ENCODE results near the gene RBX1. TPM values are rescaled to one million over a fixed set of nuclear protein-coding genes. Genes with fewer than 3 reads are reported as not detected.

Gene RBX1
- total and polyA plus RNA-seq, 2 of the 4 experiments (the other 2 are of a cell fraction) = 72.4 to 84.5 TPM

- POLR2A ChIA-PET (ENCODE audit: unreplicated experiment) = interaction anchor here (0.7 kb wide), 1 partner anchor 13 kb away, joined by 3 read pairs; no protein-coding TSS in a partner anchor
- H3K4me3 ChIP-seq (ENCODE audit: insufficient read depth, low read depth, low read length) = no peak overlapping the region
- DNase-seq = no peak
- H3K27me3 ChIP-seq (ENCODE audit: control insufficient read depth, insufficient read depth, low read length) = no peaks in the 10 kb centered on the region
- H3K4me1 ChIP-seq (ENCODE audit: control insufficient read depth, insufficient read depth, low read length) = peaks cover 2% of the 10 kb centered on the region; the same call in 1 of the 2 replicates
- H3K27ac ChIP-seq (ENCODE audit: insufficient read depth, low read length) = no peak overlapping the region
- no peak overlapping the region for H2BK5ac ChIP-seq (ENCODE audit: low read depth, low read length, poor library complexity, severe bottlenecking)
- H3K4me2 ChIP-seq (ENCODE audit: low read depth, low read length) = no peak overlapping the region
- peaks cover 34% of the 10 kb centered on the region for H3K36me3 ChIP-seq (ENCODE audit: control insufficient read depth, insufficient read depth, low read length)
- H3K9me1 ChIP-seq (ENCODE audit: insufficient read depth, low read length) = peaks cover 4% of the 10 kb centered on the region
- no TSS peak for BruUV-seq (replicated peaks)
- no peak overlapping the region for H2BK120ac ChIP-seq (ENCODE audit: low read depth, low read length)
- no peak overlapping the region for H3K9ac ChIP-seq (ENCODE audit: low read depth, low read length)
- no CpG with 5 or more reads among the region's 7 CpGs for WGBS, 2 experiments (ENCODE audit: extremely low coverage in 2 of 2, insufficient read length in 1 of 2)
- H3K56ac ChIP-seq (ENCODE audit: extremely low read depth, insufficient read depth, low read length) = no peak overlapping the region
- H2BK15ac ChIP-seq (ENCODE audit: low read depth, low read length) = no peak overlapping the region
- TF ChIP-seq RFX5 (IDR thresholded peaks at IDR 0.05; ENCODE audit: low read depth, low read length) (no peak), NFE2L2 (IDR thresholded peaks at IDR 0.05; ENCODE audit: low read depth, low read length) (no peak), MXI1 (IDR thresholded peaks at IDR 0.05; ENCODE audit: borderline replicate concordance, low read depth, low read length) (no peak), CTCF (conservative IDR thresholded peaks at IDR 0.05; ENCODE audit: low read depth, low read length) (no peak), RCOR1 (IDR thresholded peaks at IDR 0.05; ENCODE audit: insufficient replicate concordance, low read length) (no peak), BHLHE40 (IDR thresholded peaks at IDR 0.05; ENCODE audit: low read depth, low read length) (no peak), ELK1 (IDR thresholded peaks at IDR 0.05; ENCODE audit: borderline replicate concordance, low read depth, low read length) (no peak), CEBPB (IDR thresholded peaks at IDR 0.05; ENCODE audit: low read depth, low read length) (no peak), RAD21 (IDR thresholded peaks at IDR 0.05; ENCODE audit: low read length) (no peak), USF2 (IDR thresholded peaks at IDR 0.05; ENCODE audit: low read depth, low read length) (no peak), CHD1 (IDR thresholded peaks at IDR 0.05; ENCODE audit: low read depth, low read length) (no peak)
- no peak overlapping the region for H4K91ac ChIP-seq (ENCODE audit: insufficient read depth, low read depth, low read length)
- H3K23ac ChIP-seq (ENCODE audit: low read depth, low read length) = no peak overlapping the region
- H2AK9ac ChIP-seq (replicated peaks; ENCODE audit: low read depth, low read length, poor library complexity) = no peak overlapping the region
- H3K9me3 ChIP-seq (ENCODE audit: control insufficient read depth, insufficient read depth, low read length) = no peaks in the 10 kb centered on the region
- H4K5ac ChIP-seq (ENCODE audit: low read depth, low read length) = no peak overlapping the region
- in situ Hi-C loops (cut with MboI; ENCODE audit: low sequenced_read_pairs) = loop anchor here (10.0 kb wide), 1 partner anchor 127 kb away; no protein-coding TSS in a partner anchor
- no peak overlapping the region for H4K8ac ChIP-seq (ENCODE audit: low read depth in 2 of 2, low read length in 2 of 2)
- CTCF ChIA-PET = interaction anchor here (0.6 to 0.8 kb wide), 2 partner anchors 9 to 113 kb away, joined by 3 to 5 read pairs; no protein-coding TSS in a partner anchor
- peaks cover 8% of the 10 kb centered on the region for H4K20me1 ChIP-seq (ENCODE audit: insufficient read depth, low read length)
- H3K18ac ChIP-seq (ENCODE audit: low read depth, low read length) = no peak overlapping the region
- dilution Hi-C loops (cut with HindIII; ENCODE audit: low sequenced_read_pairs, unreplicated experiment) = no loop called here
- intact Hi-C loops (cut with micrococcal nuclease) = no loop called here
- H2AFZ ChIP-seq (replicated peaks; ENCODE audit: low read length, poor library complexity) = no peak overlapping the region
- H2BK20ac ChIP-seq (ENCODE audit: low read depth, low read length) = no peak overlapping the region
- H3K79me1 ChIP-seq (ENCODE audit: low read depth in 1 of 2, low read length in 2 of 2) = peaks cover 32 to 56% of the 10 kb centered on the region in 2 experiments
- no peak overlapping the region for H3K14ac ChIP-seq (replicated peaks; ENCODE audit: low read depth, low read length)
- H2AK5ac ChIP-seq (ENCODE audit: low read depth, low read length) = no peak overlapping the region
- no peak overlapping the region for H3K4ac ChIP-seq (ENCODE audit: low read depth, low read length)
- no peak for ATAC-seq (ENCODE audit: low read depth)
Observed at GRCh38 chr22:40957601-40958000, 6.4 kb downstream of the RBX1 start.

Data from IMR-90 (cell line).